AG04450 (cell line): ENCODE results near the gene PTPRJ. TPM values are rescaled to one million over a fixed set of nuclear protein-coding genes. Genes with fewer than 3 reads are reported as not detected.

Source experiments
- CTCF ChIA-PET: fragments of 300-600, 350-600 bp; formaldehyde crosslinking; extraction: SDS; loops from one replicate; lab custom pipeline; 2022; ENCODE audit warnings: antibody characterized with exemption, inconsistent platforms; lab: Charles Lee
- POLR2A ChIA-PET: fragments of 350-600 bp; formaldehyde crosslinking; extraction: SDS; loops from one replicate; lab custom pipeline; 2021; ENCODE audit warnings: antibody characterized with exemption, inconsistent platforms; lab: Yijun Ruan, JAX
- DNase-seq: peaks from one replicate; pipeline ENCODE4 v3.0.0-alpha.2; 2011; ENCODE audit warnings: low read depth, low spot score
- H3K27ac ChIP-seq: one replicate; pipeline ENCODE4 v1.5.1; 2012; ENCODE audit warnings: low read depth, low read length, control low read depth
- H3K27me3 ChIP-seq: one replicate; pipeline ENCODE4 v1.6.0; 2012; ENCODE audit warnings: low read length; ENCODE audit not compliant: control insufficient read depth, insufficient read depth
- H3K4me3 ChIP-seq: 2 replicates; pipeline ENCODE4 v1.5.1; 2011; ENCODE audit warnings: mild to moderate bottlenecking, low read depth, low read length, control low read depth
- H3K9me3 ChIP-seq: 2 replicates; pipeline ENCODE4 v1.5.1; 2012; ENCODE audit warnings: low read length; ENCODE audit not compliant: control insufficient read depth, insufficient read depth
- CTCF ChIP-seq: IDR thresholded peaks from 2 replicates; pipeline ENCODE4 v1.5.1; 2011; ENCODE audit warnings: low read depth, low read length, control low read depth, inconsistent platforms
- polyA plus RNA-seq: library from polyadenylated mRNA; depleted of rRNA; stranded (reverse); fragments of >200 nt; gene quantifications from 2 replicates; pipeline ENCODE4 v1.2.3, GENCODE V29; 2011

PTPRJ gene
- polyA plus RNA-seq, 1 experiment: 5.2 TPM

- H3K27me3 ChIP-seq: no peaks in the 10 kb centered on the region
- H3K9me3 ChIP-seq: no peaks in the 10 kb centered on the region
- no peak overlapping the region for H3K27ac ChIP-seq
- H3K4me3 ChIP-seq: no peak overlapping the region
- no peak for TF ChIP-seq CTCF
- DNase-seq: no peak
- CTCF ChIA-PET: interaction anchor here (0.6 to 1.2 kb wide), 3 partner anchors 80 to 91 kb away, joined by 3 to 7 read pairs (median 3); no protein-coding TSS in a partner anchor
- POLR2A ChIA-PET: interaction anchor here (0.7 kb wide), 1 partner anchor 38 kb away, joined by 4 read pairs; no protein-coding TSS in a partner anchor
Measured at GRCh38 chr11:48017105-48017830, 36.9 kb downstream of the PTPRJ start.

DNA sequence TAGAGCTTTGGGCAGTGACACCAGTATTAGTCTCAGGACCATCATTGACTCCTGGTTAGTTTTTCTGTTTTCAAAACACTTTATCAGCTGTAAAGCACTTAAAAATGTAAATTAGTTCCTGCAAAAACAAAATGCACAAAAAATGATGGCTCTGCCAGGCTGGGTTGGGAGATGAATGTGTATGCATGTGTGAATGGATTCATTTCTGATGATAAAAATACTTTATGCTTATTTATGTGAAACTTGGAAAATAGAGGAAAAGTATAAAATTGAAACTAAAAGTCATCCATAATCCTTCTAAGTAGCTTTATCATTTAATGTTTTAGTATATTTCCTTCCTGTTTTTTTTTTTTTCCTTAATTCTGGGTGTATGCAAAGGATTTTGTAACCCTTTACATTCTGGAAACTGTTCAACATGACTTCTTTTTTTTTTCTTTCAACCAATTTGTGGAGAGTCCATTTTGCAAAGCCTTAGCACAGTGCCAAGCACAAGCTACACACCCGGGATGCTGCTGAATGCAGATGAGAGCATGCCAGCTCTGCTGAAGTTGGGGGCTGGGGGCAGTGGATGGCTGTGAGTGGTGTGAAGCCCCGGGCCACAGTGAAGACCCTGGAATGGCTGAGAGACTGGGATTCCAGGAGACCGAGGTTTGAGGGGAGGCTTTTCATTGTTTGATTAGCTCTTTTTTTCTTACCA, 37.6 kb downstream of the PTPRJ start:
- no peak for TF ChIP-seq CTCF
- CTCF ChIA-PET: interaction anchor here (0.6 to 1.2 kb wide), 3 partner anchors 80 to 90 kb away, joined by 3 to 7 read pairs (median 3); no protein-coding TSS in a partner anchor
- H3K27ac ChIP-seq: no peak overlapping the region

DNA sequence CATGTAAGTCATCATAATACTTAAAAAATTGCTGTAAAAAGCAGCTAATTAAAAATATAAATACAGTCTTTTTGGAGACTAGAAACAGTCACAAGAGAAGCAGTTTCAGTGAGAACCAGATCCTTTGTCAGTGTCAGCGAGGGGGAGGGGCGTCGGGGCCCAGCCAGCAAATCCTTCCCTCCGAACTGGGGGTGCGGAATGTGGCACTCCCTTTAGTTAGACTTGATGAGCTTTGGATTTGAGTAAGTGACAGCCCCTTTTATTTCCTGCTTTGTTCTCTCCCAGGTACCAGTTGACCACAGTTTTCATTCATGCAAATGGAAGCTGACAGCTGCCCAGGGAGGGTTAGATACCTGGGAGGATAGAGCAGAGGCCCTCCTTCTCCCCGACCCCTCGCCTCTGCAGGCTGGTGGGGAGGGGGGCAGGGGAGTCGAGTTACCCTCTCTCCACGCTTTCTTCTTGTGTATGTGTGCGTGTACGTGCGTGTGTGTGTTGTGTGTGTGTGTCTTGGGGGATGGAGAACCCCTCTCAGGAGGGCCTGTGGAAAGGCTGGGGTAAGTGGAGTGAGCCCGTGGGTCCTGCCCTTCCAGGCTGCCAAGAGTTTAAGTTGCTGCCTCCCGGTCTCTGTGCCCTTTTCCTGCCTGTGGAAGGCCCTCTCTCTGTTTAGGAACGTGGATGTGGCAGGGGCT, 38.3 kb downstream of the PTPRJ start:
- H3K4me3 ChIP-seq: no peak overlapping the region
- no peaks in the 10 kb centered on the region for H3K9me3 ChIP-seq
- H3K27ac ChIP-seq: no peak overlapping the region
- no peak for DNase-seq
- ChIA-PET CTCF (interaction anchor here (0.7 to 1.2 kb wide), 3 partner anchors 53 to 90 kb away, joined by 3 to 7 read pairs (median 4); no protein-coding TSS in a partner anchor), POLR2A (no interaction called here)
- no peak for TF ChIP-seq CTCF
- H3K27me3 ChIP-seq: no peaks in the 10 kb centered on the region

More for the DNA sequence above, 37.6 kb downstream of the PTPRJ start:
- H3K4me3 ChIP-seq: no peak overlapping the region
- no peaks in the 10 kb centered on the region for H3K27me3 ChIP-seq
- POLR2A ChIA-PET: interaction anchor here (0.7 kb wide), 1 partner anchor 38 kb away, joined by 4 read pairs; no protein-coding TSS in a partner anchor
- H3K9me3 ChIP-seq: no peaks in the 10 kb centered on the region
- DNase-seq: no peak

DNA sequence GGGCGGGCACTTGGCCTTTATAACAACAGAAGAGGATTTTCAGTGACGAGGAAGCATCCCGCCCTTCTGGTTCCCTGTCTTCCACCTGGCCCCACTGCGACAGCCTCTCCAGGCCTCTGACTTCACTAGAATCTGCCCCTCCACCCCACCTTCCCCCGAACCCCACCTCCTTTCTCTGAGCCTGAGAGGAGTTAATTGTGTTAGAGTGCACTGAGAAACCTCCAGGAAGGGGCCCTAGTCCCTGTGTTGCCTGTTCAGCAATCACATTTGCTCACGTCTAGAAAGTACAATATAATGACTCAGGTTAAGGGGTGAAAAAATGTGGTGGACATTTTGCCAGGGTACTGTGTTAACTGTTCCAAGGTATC, 38.8 kb downstream of the PTPRJ start:
- Histone ChIP-seq H3K27me3 (no peaks in the 10 kb centered on the region), H3K27ac (no peak overlapping the region), H3K9me3 (no peaks in the 10 kb centered on the region), H3K4me3 (no peak overlapping the region)
- no peak for TF ChIP-seq CTCF
- DNase-seq: no peak
- ChIA-PET POLR2A (no interaction called here), CTCF (interaction anchor here (0.7 kb wide), 1 partner anchor 53 kb away, joined by 4 read pairs; no protein-coding TSS in a partner anchor)
